Chondrocyte (in vitro differentiated cells): ENCODE data around the gene THOC1. TPM values are rescaled to one million over a fixed set of nuclear protein-coding genes. Genes with fewer than 3 reads are reported as not detected.

Experiments
- DNase-seq: peaks from one replicate; pipeline ENCODE4 v3.0.0; 2021; ENCODE audit warnings: mixed read lengths, low spot score
- H3K27ac Mint-ChIP-seq: one replicate; pipeline ENCODE4 v1.8.0; 2021; ENCODE audit warnings: mild to moderate bottlenecking, moderate library complexity, mixed read lengths; ENCODE audit not compliant: unreplicated experiment
- H3K27me3 Mint-ChIP-seq: 2 replicates; pipeline ENCODE4 v1.8.0; 2021; ENCODE audit warnings: low read depth, mixed read lengths
- H3K36me3 Mint-ChIP-seq: 2 replicates; pipeline ENCODE4 v1.8.0; 2021; ENCODE audit warnings: low read depth, mixed read lengths
- H3K4me1 Mint-ChIP-seq: 2 replicates; pipeline ENCODE4 v1.8.0; 2021; ENCODE audit warnings: low read depth, mild to moderate bottlenecking, mixed read lengths
- H3K4me3 Mint-ChIP-seq: one replicate; pipeline ENCODE4 v1.8.0; 2021; ENCODE audit warnings: mild to moderate bottlenecking, moderate library complexity, mixed read lengths; ENCODE audit not compliant: unreplicated experiment
- H3K9me3 Mint-ChIP-seq: 2 replicates; pipeline ENCODE4 v1.8.0; 2021; ENCODE audit warnings: low read depth, mixed read lengths
- CTCF ChIP-seq: fragments of 200-600 bp; sonication (generic); IDR thresholded peaks from 2 replicates; pipeline ENCODE4 v1.5.0; 2021; ENCODE audit warnings: antibody characterized with exemption, mild to moderate bottlenecking, moderate library complexity
- total RNA-seq: library from RNA; stranded (reverse); gene quantifications from 3 replicates; pipeline ENCODE4 v1.2.1, GENCODE V29; 2021

THOC1 gene
- total RNA-seq, 1 donor from 2014 or later, result 19.9 TPM

DNA sequence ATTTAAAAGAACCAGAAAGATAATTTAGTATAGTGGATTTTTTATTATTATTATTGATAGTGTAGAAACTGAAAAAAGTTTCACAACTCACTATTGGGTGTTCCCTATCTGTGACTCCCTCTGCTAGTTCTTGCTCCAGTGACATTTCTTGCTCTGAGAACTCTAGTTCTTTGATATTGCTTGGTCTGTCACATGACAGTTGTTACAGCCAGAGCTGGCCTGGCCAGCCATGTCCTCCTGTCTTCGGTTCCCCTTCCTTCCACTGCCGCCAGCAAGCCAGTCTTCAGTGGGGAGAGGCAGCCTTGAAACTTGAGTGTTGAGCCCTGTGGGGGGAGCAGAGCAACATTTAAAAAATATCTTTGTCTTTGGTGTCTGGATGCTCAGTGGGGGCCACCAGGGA, 7.6 kb upstream of the THOC1 start:
- TF ChIP-seq CTCF, result no peak
- Mint-ChIP-seq H3K36me3 (no peaks in the 10 kb centered on the region), H3K27ac (no peak overlapping the region), H3K4me3 (no peak overlapping the region), H3K27me3 (no peaks in the 10 kb centered on the region), H3K4me1 (no peaks in the 10 kb centered on the region), H3K9me3 (peaks cover 3% of the 10 kb centered on the region)
- DNase-seq, result no peak

DNA sequence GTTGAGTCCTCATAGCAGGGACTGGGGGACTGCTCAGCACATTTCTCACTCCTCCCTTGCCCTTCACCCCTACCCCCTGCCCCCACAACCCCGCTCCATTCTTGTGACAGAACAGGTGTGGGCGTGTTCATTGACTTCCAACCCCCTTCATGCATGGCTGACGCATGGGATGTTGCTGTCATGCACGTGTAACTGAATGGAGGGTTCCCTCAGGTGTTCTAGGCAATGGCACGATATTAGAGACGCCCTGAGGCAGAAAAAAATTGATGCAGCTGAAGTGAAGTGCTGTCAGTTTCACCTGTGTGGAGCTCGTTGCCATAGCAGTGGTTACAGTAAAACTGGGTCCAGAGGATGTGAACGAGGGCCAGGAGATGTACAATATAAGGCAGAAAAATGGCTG, 6.5 kb upstream of the THOC1 start:
- Mint-ChIP-seq H3K27me3 (no peaks in the 10 kb centered on the region), H3K4me3 (no peak overlapping the region), H3K9me3 (peaks cover 3% of the 10 kb centered on the region), H3K36me3 (no peaks in the 10 kb centered on the region), H3K4me1 (peaks cover 5% of the 10 kb centered on the region), H3K27ac (no peak overlapping the region)
- TF ChIP-seq CTCF, result no peak
- no peak for DNase-seq

GRCh38 chr18:273525-273924, 5.7 kb upstream of the THOC1 start:
- TF ChIP-seq CTCF, result no peak
- Mint-ChIP-seq H3K4me1 (peaks cover 11% of the 10 kb centered on the region), H3K4me3 (no peak overlapping the region), H3K27ac (no peak overlapping the region), H3K9me3 (peaks cover 3% of the 10 kb centered on the region), H3K36me3 (no peaks in the 10 kb centered on the region), H3K27me3 (no peaks in the 10 kb centered on the region)
- DNase-seq, result no peak

GRCh38 chr18:272650-273049, 4.8 kb upstream of the THOC1 start:
- Mint-ChIP-seq H3K4me1 (peaks cover 13% of the 10 kb centered on the region), H3K27me3 (no peaks in the 10 kb centered on the region), H3K36me3 (no peaks in the 10 kb centered on the region), H3K9me3 (peaks cover 1% of the 10 kb centered on the region), H3K4me3 (no peak overlapping the region), H3K27ac (no peak overlapping the region)
- no peak for TF ChIP-seq CTCF
- DNase-seq, result no peak

GRCh38 chr18:269480-270095, 1.7 kb upstream of the THOC1 start:
- Mint-ChIP-seq H3K27ac (no peak overlapping the region), H3K4me3 (peak overlapping the region; percentile 99), H3K36me3 (peaks cover 1% of the 10 kb centered on the region), H3K27me3 (no peaks in the 10 kb centered on the region), H3K9me3 (no peaks in the 10 kb centered on the region), H3K4me1 (peaks cover 20% of the 10 kb centered on the region)
- DNase-seq, result no peak
- TF ChIP-seq CTCF, result no peak
